Activated CD4-positive, alpha-beta T cell treated with anti-CD3 and anti-CD28 coated beads for 48 hours (primary cell): ENCODE measurements around the gene TDRD7.
"Not testable (repeated sequence)": the region's sequence is repeated elsewhere in the genome, so short reads cannot be mapped to it uniquely, and the experiment has no call there.

ENCODE experiments used
- DNase-seq: peaks from one replicate; pipeline ENCODE4 v3.0.0-alpha.2; 2020

TDRD7 gene

GRCh38 chr9:97480174-97480573 is 68.3 kb downstream of the TDRD7 start:
- DNase-seq, result no peak

GRCh38 chr9:97480749-97481148 is 68.9 kb downstream of the TDRD7 start:
- DNase-seq, result no peak

DNA sequence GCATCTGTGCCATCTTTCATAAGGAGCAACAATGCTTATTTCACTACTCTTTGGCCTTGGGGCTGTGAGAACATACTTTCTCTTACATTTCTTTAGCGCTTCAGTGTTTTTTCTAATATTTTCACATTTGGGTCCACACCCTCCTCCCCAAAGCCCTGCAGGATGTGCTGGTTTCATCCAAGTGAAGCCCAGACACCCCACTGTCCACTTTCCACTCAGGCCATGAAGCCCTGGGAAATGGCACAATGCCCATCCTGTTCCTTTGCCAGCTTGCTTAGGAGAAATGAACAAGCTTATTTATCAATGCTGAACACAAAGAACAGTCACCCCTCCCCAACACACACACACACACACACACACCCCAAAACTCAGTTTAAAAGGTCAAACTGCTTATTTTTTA is 72.2 kb downstream of the TDRD7 start:
- DNase-seq, result no peak

DNA sequence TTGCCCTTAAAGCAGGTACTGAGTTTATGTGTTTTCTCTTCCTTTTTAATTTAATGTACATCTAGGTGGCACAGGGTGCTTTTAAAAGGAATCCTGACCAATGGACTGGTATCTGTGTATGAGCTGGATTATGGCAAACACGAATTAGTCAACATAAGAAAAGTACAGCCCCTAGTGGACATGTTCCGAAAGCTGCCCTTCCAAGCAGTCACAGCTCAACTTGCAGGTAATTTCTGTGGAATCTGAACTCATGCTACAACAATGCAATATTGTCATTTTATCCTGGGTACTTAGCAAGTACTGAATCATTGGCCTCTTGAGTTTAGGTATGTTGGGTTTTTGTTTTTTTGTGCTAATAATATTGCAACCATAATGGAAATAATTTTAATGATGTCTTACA is 75.2 kb downstream of the TDRD7 start:
- no peak for DNase-seq

GRCh38 chr9:97487861-97488260 is 76.0 kb downstream of the TDRD7 start:
- no peak for DNase-seq

DNA sequence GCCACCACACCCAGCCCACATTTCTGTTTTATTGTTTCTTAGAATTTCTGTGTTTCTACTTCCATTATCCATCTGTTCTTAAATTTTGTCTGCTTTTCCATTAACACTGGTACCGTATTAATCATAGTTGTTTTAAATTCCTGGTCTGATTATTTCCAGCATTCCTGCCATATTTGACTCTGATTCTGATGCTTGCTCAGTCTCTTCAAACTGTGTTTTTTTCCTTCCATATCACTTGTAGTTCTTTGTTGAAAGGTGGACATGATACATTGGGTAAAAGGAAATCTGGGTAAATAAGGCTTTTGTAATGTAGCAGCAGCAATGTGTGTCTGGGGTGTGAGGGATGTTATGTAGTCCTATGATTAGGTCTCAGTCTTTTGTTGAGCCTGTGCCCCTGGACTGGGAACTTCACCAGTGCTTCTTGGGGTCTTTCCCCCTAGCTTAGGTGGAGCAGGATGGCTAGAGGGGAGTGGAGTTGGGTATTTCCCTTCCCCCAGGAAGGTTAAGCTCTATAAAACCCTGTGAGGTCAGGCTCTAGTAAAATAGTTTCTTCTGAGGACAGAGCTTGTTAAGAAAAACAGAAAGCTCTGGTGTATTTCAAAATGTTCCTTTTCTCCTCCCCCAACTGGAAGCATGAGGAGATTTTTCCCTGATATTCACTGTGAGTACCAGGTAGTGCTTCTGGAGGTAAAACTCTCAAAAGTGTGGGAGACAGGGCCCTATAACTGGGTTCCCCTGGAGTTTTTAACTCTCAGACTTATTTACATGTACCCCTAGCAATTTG is 79.5 kb downstream of the TDRD7 start:
- DNase-seq, result no peak

GRCh38 chr9:97497558-97498375 is 85.9 kb downstream of the TDRD7 start:
- DNase-seq, result not testable (repeated sequence)

- DNase-seq, result not testable (repeated sequence)
These were observed 87.0 kb downstream of the TDRD7 start for GRCh38 chr9:97498846-97499245.

DNA sequence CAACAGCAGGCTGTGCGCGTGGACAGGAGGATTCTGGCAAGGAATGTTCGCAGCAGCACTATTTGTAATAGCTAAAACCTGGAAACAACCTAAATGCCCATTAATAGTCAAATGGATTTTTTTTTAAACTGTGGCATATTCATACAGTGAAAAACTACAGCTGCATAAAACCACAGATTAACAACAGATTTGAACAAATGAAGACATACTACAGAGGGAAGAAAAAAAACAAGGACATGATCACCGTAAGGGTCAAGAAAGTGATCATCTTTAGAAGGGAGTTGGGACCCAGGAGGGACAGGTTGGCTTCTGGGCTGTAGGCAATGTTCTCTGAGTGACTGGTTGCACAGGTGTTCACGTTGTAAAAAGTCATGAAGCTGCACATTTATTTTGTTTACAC is 88.4 kb downstream of the TDRD7 start:
- no peak for DNase-seq

DNA sequence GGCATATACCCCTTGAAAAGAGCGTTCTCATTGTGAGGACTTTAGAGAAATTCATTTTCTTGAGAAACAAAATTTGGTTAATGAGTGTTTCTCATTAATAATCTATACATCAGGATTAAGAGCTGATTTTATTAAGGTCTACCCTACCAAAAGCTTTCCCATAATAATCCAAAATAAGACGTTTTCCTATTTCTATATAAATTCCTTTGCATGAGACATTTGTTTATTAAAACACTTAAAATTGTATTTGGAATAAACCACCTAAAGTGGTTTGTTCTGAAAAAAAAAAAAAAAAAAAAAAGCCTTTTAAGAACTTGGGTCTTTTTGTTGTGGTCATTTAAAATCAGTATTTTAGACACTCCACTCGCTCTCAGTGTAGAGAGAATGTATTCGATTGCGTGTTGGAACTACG is 88.9 kb downstream of the TDRD7 start:
- DNase-seq, result no peak

GRCh38 chr9:97501177-97501971 is 89.5 kb downstream of the TDRD7 start, which contains the start of gene TMOD1:
Gene TMOD1 (plus strand): TSS chr9:97501666. CDS start chr9:97524189, 22,523 bp downstream.
- peak; percentile 56 for DNase-seq

GRCh38 chr9:97501972-97502221 is 90.0 kb downstream of the TDRD7 start:
- no peak for DNase-seq

- DNase-seq, result peak; percentile 12
These were observed 90.5 kb downstream of the TDRD7 start for GRCh38 chr9:97502222-97502983.

DNA sequence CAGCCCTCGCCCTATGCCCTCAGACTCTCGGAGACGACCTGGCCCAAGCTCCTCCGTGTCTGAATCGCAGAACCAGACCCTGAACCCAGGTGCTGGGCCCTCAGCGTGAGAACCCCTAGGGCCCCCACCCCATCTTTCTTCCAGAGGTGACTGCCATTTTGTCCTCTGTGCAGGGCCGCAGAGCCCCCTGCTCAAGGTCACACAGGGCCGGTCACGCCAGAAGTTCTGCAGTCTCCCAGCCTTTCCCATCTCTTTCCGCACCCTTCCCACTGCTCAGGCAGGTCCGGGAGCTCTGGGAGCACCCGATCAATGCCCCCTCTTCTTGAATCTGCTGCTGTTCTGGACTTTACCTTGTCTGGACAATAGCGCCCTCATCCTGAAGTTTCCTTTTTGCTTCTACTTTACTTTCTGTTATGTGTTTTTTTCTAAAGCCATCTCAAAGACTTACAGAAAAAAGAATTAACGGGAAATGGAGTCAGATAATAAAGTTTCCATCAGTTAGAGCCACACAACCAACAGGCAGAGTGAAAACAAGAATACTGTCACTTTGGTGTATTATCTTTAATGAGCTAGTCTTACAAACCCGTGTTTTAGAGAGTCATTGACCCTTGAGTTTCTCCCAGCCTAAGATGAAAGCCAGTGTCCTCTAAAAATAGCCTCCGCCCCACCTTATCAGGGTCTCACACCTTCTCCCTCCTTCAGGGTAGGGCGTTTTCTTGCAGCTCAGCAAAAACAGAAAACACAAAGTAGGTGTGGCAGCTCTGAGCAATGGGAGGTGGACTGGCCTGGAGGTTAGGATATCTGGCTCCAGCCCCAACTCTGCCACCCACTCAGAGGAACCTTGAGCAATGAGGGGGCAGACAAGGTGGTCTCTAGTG is 91.3 kb downstream of the TDRD7 start:
- DNase-seq, result no peak

GRCh38 chr9:97503862-97504210 is 91.9 kb downstream of the TDRD7 start:
- DNase-seq, result no peak

DNA sequence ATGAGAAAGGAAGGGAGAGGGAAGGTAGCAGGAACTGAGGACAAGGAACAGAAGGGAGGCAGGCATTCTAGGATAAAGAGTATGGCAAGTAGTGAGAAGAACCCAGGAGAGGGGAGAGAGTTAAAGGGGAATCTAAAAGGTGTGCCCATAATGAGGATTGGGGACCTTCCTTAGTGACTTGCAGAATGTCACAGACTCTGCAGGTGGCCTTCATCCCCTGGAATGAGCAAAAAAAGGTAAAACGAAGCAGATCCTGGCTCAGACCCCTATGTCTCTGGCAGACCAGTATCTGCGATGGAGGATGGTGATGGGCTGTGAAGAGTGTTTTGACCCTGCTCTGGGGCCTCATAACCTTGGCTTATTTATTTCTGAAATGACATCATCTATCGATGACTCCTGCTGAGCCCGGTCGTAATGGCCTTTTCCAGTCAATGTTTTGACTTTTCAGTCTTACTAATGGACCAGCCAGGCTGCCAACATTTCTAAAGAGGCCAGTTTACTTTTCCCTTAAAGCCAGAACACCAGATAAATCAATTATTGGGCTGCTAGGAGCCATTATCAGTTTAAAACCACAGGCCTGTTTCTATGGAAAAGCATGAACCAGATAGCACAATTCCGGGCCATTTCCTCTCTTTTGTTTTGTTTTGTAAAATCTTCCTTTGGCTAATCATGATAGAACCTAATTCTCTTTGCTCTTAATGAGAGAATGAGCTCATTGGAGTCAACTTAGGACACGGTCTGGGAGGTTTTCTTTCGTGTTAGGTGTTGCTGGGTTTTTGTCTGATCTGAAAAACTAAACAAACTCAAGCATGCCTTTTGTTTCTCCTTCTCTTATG is 92.7 kb downstream of the TDRD7 start:
- DNase-seq, result no peak

- no peak for DNase-seq
These were observed 93.9 kb downstream of the TDRD7 start for GRCh38 chr9:97505845-97506244.

DNA sequence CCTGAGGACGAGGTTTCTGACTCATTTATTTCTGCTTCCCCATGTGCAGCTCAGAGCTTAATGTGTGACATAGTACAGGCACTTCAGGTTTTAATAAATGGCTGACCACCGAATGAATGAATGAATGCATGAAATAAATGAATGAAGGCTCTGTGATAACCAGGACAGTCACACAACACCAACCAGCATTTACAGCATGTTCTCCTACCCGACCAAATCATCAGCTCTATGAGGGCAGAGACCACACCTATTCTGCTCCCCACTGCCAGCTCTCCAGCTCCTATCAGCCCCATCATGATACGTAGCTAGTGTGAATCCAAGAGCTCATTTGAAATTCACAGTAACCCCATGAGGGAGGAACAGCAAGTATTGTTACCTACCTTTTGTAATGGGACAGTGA is 94.4 kb downstream of the TDRD7 start:
- no peak for DNase-seq

GRCh38 chr9:97506787-97507186 is 94.9 kb downstream of the TDRD7 start:
- DNase-seq, result no peak

DNA sequence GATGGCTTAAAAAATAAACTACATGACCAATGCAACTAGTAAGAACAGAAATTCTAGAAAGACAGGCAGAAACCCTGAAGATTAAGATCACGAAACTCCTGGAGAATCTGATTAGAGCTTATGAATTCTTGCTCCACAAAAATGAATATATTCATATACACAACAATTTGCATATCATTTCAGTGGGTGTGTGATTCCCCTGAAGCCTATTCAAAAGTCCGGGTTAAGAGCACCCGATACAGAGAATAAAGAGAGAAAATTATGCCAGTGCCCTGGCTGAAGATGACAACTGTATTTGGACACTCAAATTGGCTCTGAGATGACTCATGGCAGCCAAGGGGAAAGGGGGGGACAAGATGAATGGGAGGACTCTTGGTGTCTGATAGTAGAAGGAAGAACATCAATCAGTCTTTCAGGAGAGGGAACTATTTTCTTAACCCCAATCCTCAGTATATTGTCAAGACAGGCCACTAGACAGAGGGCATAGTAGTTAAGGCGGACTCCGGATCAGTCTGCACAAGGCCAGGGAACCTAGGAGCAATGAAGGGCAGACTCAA is 95.6 kb downstream of the TDRD7 start:
- no peak for DNase-seq

DNA sequence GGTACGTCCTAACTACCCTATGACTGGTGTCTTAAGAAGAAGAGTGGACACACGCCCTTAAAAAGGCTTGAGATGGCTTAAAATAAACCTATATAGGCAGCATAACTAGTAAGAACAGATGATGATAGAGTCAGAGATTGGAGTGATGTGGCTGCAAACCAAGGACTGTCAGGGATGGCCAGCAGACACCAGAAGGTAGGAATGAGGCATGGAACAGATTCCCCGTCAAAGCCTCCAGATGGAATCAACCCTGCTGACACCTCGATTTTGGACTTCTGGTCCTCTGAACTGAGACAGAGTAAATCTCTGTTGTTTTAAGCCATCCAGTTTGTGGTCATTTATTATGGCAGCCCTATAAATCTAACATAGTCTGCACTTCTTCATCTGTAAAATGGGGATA is 97.0 kb downstream of the TDRD7 start:
- DNase-seq, result no peak
